EH (cell line): ENCODE results near the gene UNC13B.
"Not testable (repeated sequence)": the region's sequence is repeated elsewhere in the genome, so short reads cannot be mapped to it uniquely, and the experiment has no call there.

Source experiments
- DNase-seq: peaks from one replicate; pipeline ENCODE4 v3.0.0-alpha.2; 2015; ENCODE audit warnings: low read depth

UNC13B gene

GRCh38 chr9:35161713-35162604 lies at the start of gene UNC13B:
Gene UNC13B, plus strand, starts transcription at chr9:35162009. Its CDS starts 275 bp downstream, at chr9:35162284.
- DNase-seq: peak; percentile 94

GRCh38 chr9:35112257-35113020 lies 49.4 kb upstream of the UNC13B start:
- DNase-seq: peak; percentile 86

GRCh38 chr9:35114113-35114839 lies 47.5 kb upstream of the UNC13B start:
- peak; percentile 99 for DNase-seq

GRCh38 chr9:35114840-35115628 lies 46.8 kb upstream of the UNC13B start:
- peak; percentile 72 for DNase-seq

- peak; percentile 99 for DNase-seq
Measured at GRCh38 chr9:35115680-35116538, 45.9 kb upstream of the UNC13B start, which contains the start of gene ATOSB. Gene ATOSB, minus strand, starts transcription at chr9:35115862. Its CDS starts 7,588 bp downstream, at chr9:35108274.

GRCh38 chr9:35116539-35116897 lies 45.3 kb upstream of the UNC13B start:
- DNase-seq: no peak

GRCh38 chr9:35116898-35117551 lies 44.8 kb upstream of the UNC13B start:
- peak; percentile 93 for DNase-seq

- DNase-seq: no peak
Measured at GRCh38 chr9:35134920-35135319, 26.9 kb upstream of the UNC13B start.

GRCh38 chr9:35135988-35136387 lies 25.8 kb upstream of the UNC13B start:
- no peak for DNase-seq

- DNase-seq: no peak
Measured at GRCh38 chr9:35136866-35137265, 24.9 kb upstream of the UNC13B start.

GRCh38 chr9:35140093-35140492 lies 21.7 kb upstream of the UNC13B start:
- DNase-seq: no peak

GRCh38 chr9:35142037-35142436 lies 19.8 kb upstream of the UNC13B start:
- DNase-seq: no peak

GRCh38 chr9:35147941-35148563 lies 13.8 kb upstream of the UNC13B start:
- not testable (repeated sequence) for DNase-seq

GRCh38 chr9:35152926-35153325 lies 8.9 kb upstream of the UNC13B start:
- no peak for DNase-seq

GRCh38 chr9:35156781-35157180 lies 5.0 kb upstream of the UNC13B start:
- no peak for DNase-seq

- not testable (repeated sequence) for DNase-seq
Measured at GRCh38 chr9:35157836-35158235, 4.0 kb upstream of the UNC13B start.

- DNase-seq: no peak
Measured at GRCh38 chr9:35158501-35159280, 3.1 kb upstream of the UNC13B start.

- no peak for DNase-seq
Measured at GRCh38 chr9:35162605-35163315, 951 bp downstream of the UNC13B start.
